Peyer's patch (tissue), 4 donors: Measurements from ENCODE around the gene ZC2HC1B.

ENCODE experiments used
- CTCF ChIP-seq, 6 experiments: fragments of 450-650 bp in 4 of 6; fragments of 200-600 bp in 2 of 6; sonication (generic) in 1 of 6; IDR thresholded peaks; one replicate each; pipeline ENCODE4 v1.5.1; 2017 to 2019; ENCODE audit warnings: antibody characterized with exemption in 6 of 6, mild to moderate bottlenecking in 3 of 6, moderate library complexity in 1 of 6
- POLR2A ChIP-seq, 2 donors: fragments of 450-650 bp; IDR thresholded peaks; one replicate each; pipeline ENCODE4 v1.5.1; 2017; ENCODE audit warnings: antibody characterized with exemption in 2 of 2, mild to moderate bottlenecking in 2 of 2, moderate library complexity in 2 of 2

- TF ChIP-seq CTCF (IDR thresholded peaks at IDR 0.05): no peak
- TF ChIP-seq POLR2A (IDR thresholded peaks at IDR 0.05): no peak
Measured at GRCh38 chr6:143934867-143935266, 70.6 kb downstream of the ZC2HC1B start.
